Daoy (cell line): ENCODE results near the gene AMOTL1. TPM values are rescaled to one million over a fixed set of nuclear protein-coding genes. Genes with fewer than 3 reads are reported as not detected.

ENCODE experiments used
- DNase-seq: peaks from one replicate; pipeline ENCODE4 v3.0.0-alpha.2; 2015; ENCODE audit warnings: low read depth
- total RNA-seq: library from RNA; depleted of rRNA; stranded (reverse); fragments of >200 nt; shearing (Covaris generic); gene quantifications from 2 replicates; pipeline ENCODE4 v1.2.3, GENCODE V29; 2014; rRNA removed

AMOTL1 gene
- total RNA-seq, 1 experiment from 2014 or later: 16.2 TPM

DNA sequence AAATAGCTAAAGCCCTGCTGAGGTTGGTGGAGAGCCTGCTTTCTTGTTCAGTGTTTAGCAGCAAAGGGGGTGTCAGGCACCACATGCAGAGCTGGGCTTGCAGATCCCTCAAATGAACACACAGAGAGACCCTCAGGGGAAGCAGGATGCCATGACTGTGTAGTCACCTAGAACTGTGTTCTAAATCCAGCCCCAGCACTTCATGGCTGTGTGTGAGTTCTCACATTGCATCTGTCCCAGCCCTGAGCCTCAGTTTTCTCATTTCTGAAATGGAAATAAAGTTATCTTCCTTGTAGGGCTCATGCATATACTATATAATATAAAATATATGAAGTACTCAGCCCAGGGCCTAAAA, 158.1 kb downstream of the AMOTL1 start:
- DNase-seq: peak; percentile 6

Other genes with a start within 250 kb of the AMOTL1 start
- 2.5 TPM in 2 replicates for gene FUT4, start 224.4 kb upstream of the AMOTL1 start, total RNA-seq
- gene PIWIL4, start 201.0 kb upstream of the AMOTL1 start, total RNA-seq: 0.74 and 1.2 TPM in 2 replicates
- 58.9 and 83.9 TPM in 2 replicates for gene CWC15, start 205.2 kb downstream of the AMOTL1 start, total RNA-seq
- 3.4 and 4.4 TPM in 2 replicates for gene KDM4D, start 205.4 kb downstream of the AMOTL1 start, total RNA-seq